HCT116 (cell line): ENCODE data around the gene DPP10. TPM values are rescaled to one million over a fixed set of nuclear protein-coding genes. Genes with fewer than 3 reads are reported as not detected.

Experiments used
- ATAC-seq: fragments of 200-7000 bp; cut with Tn5 transposase; 2 replicates; pipeline ENCODE4 v1.9.1; 2020; ENCODE audit warnings: mild to moderate bottlenecking, moderate library complexity
- BruUV-seq: library from RNA; stranded (reverse); fragments of 400-500 nt; replicated peaks from 2 replicates; lab custom pipeline; 2021; lab: Mats Ljungman, UMichigan
- CTCF ChIA-PET: fragments of 300-600 bp; sonication (Branson Sonifier 250); formaldehyde crosslinking; loops from one replicate; lab custom pipeline; 2021; ENCODE audit warnings: antibody characterized with exemption; lab: Charles Lee
- POLR2A ChIA-PET: fragments of 300-600, 350-600 bp; sonication (Branson Sonifier 250); formaldehyde crosslinking; loops from one replicate; lab custom pipeline; 2021; ENCODE audit warnings: antibody characterized with exemption; lab: Charles Lee
- RAD21 ChIA-PET, 2 experiments: fragments of 300-600 bp; sonication (Branson Sonifier 250); formaldehyde crosslinking; loops; one replicate each; lab custom pipeline; 2023; ENCODE audit warnings: low total read pairs in 2 of 2; ENCODE audit not compliant: uncharacterized antibody in 2 of 2, unreplicated experiment in 2 of 2, low non-redundant PET in 1 of 2; lab: Charles Lee
- DNase-seq: peaks from one replicate; pipeline ENCODE4 v3.0.0-alpha.2; 2010; ENCODE audit warnings: low read depth, low spot score
- H2AFZ ChIP-seq: fragments of 200-600 bp; shearing (Covaris generic), sonication (generic); 2 replicates; pipeline ENCODE4 v1.6.1; 2017; ENCODE audit warnings: low read depth, mixed run types, mixed read lengths, antibody characterized with exemption, low read length; ENCODE audit not compliant: poor library complexity, severe bottlenecking
- H3K27ac ChIP-seq: 2 replicates; pipeline ENCODE4 v1.5.1; 2012; ENCODE audit warnings: low read depth, low read length
- H3K27me3 ChIP-seq: fragments of 200-600 bp; sonication (generic); 2 replicates; pipeline ENCODE4 v1.6.1; 2016; ENCODE audit warnings: mixed run types, low read length, mixed read lengths; ENCODE audit not compliant: insufficient read depth
- H3K36me3 ChIP-seq, 2 experiments: fragments of 200-500 bp in 1 of 2; fragments of 200-600 bp in 1 of 2; sonication (Bioruptor generic) in 1 of 2; sonication (generic) in 1 of 2; 2 replicates each; pipeline versions ENCODE4 v1.5.1 to v1.6.1; 2014 to 2016; ENCODE audit warnings: low read length in 2 of 2, inconsistent platforms in 1 of 2, mixed read lengths in 1 of 2, mixed run types in 1 of 2; ENCODE audit not compliant: insufficient read depth in 2 of 2, control insufficient read depth in 1 of 2
- H3K4me1 ChIP-seq, 2 experiments: fragments of 200-600 bp in 1 of 2; sonication (generic) in 1 of 2; 2 replicates each; pipeline versions ENCODE4 v1.5.1 to v1.6.1; 2012 to 2017; ENCODE audit warnings: low read length in 2 of 2, inconsistent platforms in 1 of 2, mild to moderate bottlenecking in 1 of 2, mixed read lengths in 1 of 2, mixed run types in 1 of 2, moderate library complexity in 1 of 2; ENCODE audit not compliant: insufficient read depth in 2 of 2, control insufficient read depth in 1 of 2
- H3K4me2 ChIP-seq: fragments of 200-600 bp; sonication (generic); 2 replicates; pipeline ENCODE4 v1.6.1; 2017; ENCODE audit warnings: mixed run types, low read length, mixed read lengths
- H3K4me3 ChIP-seq, 2 experiments: fragments of 200-600 bp in 1 of 2; sonication (generic) in 1 of 2; replicated peaks in 1 of 2; 2 replicates each; pipeline ENCODE4 v1.5.1; 2011 to 2016; ENCODE audit warnings: low read length in 2 of 2, control low read depth in 1 of 2, low read depth in 1 of 2, mild to moderate bottlenecking in 1 of 2, mixed read lengths in 1 of 2, mixed run types in 1 of 2
- H3K79me2 ChIP-seq: fragments of 200-600 bp; sonication (generic); 2 replicates; pipeline ENCODE4 v1.6.1; 2017; ENCODE audit warnings: mild to moderate bottlenecking, mixed run types, low read length, moderate library complexity, mixed read lengths; ENCODE audit not compliant: insufficient read depth
- H3K9ac ChIP-seq: fragments of 200-600 bp; sonication (generic); 2 replicates; pipeline ENCODE4 v1.6.1; 2016; ENCODE audit warnings: low read length, mixed read lengths
- H3K9me2 ChIP-seq: fragments of 200-600 bp; sonication (generic), shearing (Covaris generic); 2 replicates; pipeline ENCODE4 v1.6.1; 2017; ENCODE audit warnings: mixed run types, mild to moderate bottlenecking, moderate library complexity; ENCODE audit not compliant: insufficient read depth
- H3K9me3 ChIP-seq, 2 experiments: fragments of 200-500 bp in 1 of 2; fragments of 200-600 bp in 1 of 2; sonication (Bioruptor generic) in 1 of 2; sonication (generic) in 1 of 2; 2 replicates each; pipeline ENCODE4 v1.6.1; 2014 to 2017; ENCODE audit warnings: low read length in 2 of 2, mixed read lengths in 2 of 2, inconsistent platforms in 1 of 2, low read depth in 1 of 2, mild to moderate bottlenecking in 1 of 2, mixed run types in 1 of 2, moderate library complexity in 1 of 2; ENCODE audit not compliant: control insufficient read depth in 1 of 2, insufficient read depth in 1 of 2
- H4K20me1 ChIP-seq: fragments of 200-600 bp; sonication (generic), shearing (Covaris generic); 2 replicates; pipeline ENCODE4 v1.6.1; 2017; ENCODE audit warnings: mixed run types, mild to moderate bottlenecking, moderate library complexity; ENCODE audit not compliant: insufficient read depth
- ATF3 ChIP-seq: IDR thresholded peaks from 2 replicates; pipeline ENCODE4 v1.6.1; 2012
- CBX3 ChIP-seq: IDR thresholded peaks from 2 replicates; pipeline ENCODE4 v1.6.1; 2012; ENCODE audit warnings: low read depth
- ELF1 ChIP-seq: IDR thresholded peaks from 2 replicates; pipeline ENCODE4 v1.6.1; 2012; ENCODE audit warnings: low read depth, borderline replicate concordance
- EZH2 ChIP-seq: fragments of 200-600 bp; sonication (generic); IDR thresholded peaks from 2 replicates; pipeline ENCODE4 v1.6.1; 2017; ENCODE audit warnings: antibody characterized with exemption, mixed run types
- EZH2phosphoT487 ChIP-seq: fragments of 200-600 bp; IDR thresholded peaks from 2 replicates; pipeline ENCODE4 v1.6.1; 2018; ENCODE audit warnings: antibody characterized with exemption, borderline replicate concordance
- FOSL1 ChIP-seq: IDR thresholded peaks from 2 replicates; pipeline ENCODE4 v1.6.1; 2012; ENCODE audit warnings: low read depth
- JUND ChIP-seq: IDR thresholded peaks from 2 replicates; pipeline ENCODE4 v1.6.1; 2012
- POLR2A ChIP-seq: IDR thresholded peaks from 2 replicates; pipeline ENCODE4 v1.7.0; 2011; ENCODE audit warnings: borderline replicate concordance; ENCODE audit not compliant: insufficient read depth, insufficient read length; ENCODE audit errors: extremely low read depth
- RAD21 ChIP-seq: IDR thresholded peaks from 2 replicates; pipeline ENCODE4 v1.6.1; 2012; ENCODE audit warnings: low read depth, mild to moderate bottlenecking
- SIN3A ChIP-seq: IDR thresholded peaks from 2 replicates; pipeline ENCODE4 v1.6.1; 2012; ENCODE audit warnings: low read depth
- SP1 ChIP-seq: IDR thresholded peaks from 2 replicates; pipeline ENCODE4 v1.6.1; 2012; ENCODE audit warnings: low read depth
- SRF ChIP-seq: IDR thresholded peaks from 2 replicates; pipeline ENCODE4 v1.6.1; 2012; ENCODE audit warnings: low read depth
- TCF7L2 ChIP-seq: IDR thresholded peaks from 2 replicates; pipeline ENCODE4 v1.7.0; 2011; ENCODE audit warnings: borderline replicate concordance, inconsistent platforms; ENCODE audit not compliant: insufficient read depth, insufficient read length; ENCODE audit errors: extremely low read depth
- YY1 ChIP-seq: IDR thresholded peaks from 2 replicates; pipeline ENCODE4 v1.6.1; 2011; ENCODE audit warnings: low read length, low read depth, moderate library complexity, mild to moderate bottlenecking; ENCODE audit not compliant: insufficient replicate concordance; ENCODE audit errors: extremely low read depth
- ZNF274 ChIP-seq: fragments of 200-500 bp; sonication (Bioruptor generic); IDR thresholded peaks from 2 replicates; pipeline ENCODE4 v1.6.1; 2014; ENCODE audit warnings: mild to moderate bottlenecking, low read depth, low read length, inconsistent platforms
- intact Hi-C: fragments of 100-400 bp; cut with micrococcal nuclease; formaldehyde crosslinking; loops from 2 replicates; pipeline ENCODE4 v1.10.0; 2022
- total RNA-seq: library from RNA; stranded (reverse); gene quantifications from one replicate; pipeline ENCODE4 v1.2.1, GENCODE V29; 2021; ENCODE audit not compliant: unreplicated experiment
- TF ChIP-seq, protein P1 (sequence below): IDR thresholded peaks from 2 replicates; pipeline ENCODE4 v1.6.1; 2011; ENCODE audit warnings: mild to moderate bottlenecking, low read length, moderate library complexity; ENCODE audit not compliant: insufficient replicate concordance; ENCODE audit errors: extremely low read depth
- TF ChIP-seq, protein P2 (sequence below): IDR thresholded peaks from 2 replicates; pipeline ENCODE4 v1.6.1; 2012
- TF ChIP-seq, protein P3 (sequence below): IDR thresholded peaks from 2 replicates; pipeline ENCODE4 v1.6.1; 2012; ENCODE audit warnings: low read depth

The DPP10 gene
- total RNA-seq, 1 experiment from 2014 or later, result not detected

GRCh38 chr2:114424699-114425098 lies 17.7 kb upstream of the DPP10 start (continued):
- TF ChIP-seq TCF7L2, result no peak
- TF ChIP-seq RAD21, result no peak
- no peak for TF ChIP-seq POLR2A
- TF ChIP-seq, protein P1, sequence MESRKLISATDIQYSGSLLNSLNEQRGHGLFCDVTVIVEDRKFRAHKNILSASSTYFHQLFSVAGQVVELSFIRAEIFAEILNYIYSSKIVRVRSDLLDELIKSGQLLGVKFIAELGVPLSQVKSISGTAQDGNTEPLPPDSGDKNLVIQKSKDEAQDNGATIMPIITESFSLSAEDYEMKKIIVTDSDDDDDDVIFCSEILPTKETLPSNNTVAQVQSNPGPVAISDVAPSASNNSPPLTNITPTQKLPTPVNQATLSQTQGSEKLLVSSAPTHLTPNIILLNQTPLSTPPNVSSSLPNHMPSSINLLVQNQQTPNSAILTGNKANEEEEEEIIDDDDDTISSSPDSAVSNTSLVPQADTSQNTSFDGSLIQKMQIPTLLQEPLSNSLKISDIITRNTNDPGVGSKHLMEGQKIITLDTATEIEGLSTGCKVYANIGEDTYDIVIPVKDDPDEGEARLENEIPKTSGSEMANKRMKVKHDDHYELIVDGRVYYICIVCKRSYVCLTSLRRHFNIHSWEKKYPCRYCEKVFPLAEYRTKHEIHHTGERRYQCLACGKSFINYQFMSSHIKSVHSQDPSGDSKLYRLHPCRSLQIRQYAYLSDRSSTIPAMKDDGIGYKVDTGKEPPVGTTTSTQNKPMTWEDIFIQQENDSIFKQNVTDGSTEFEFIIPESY, result no peak

DNA sequence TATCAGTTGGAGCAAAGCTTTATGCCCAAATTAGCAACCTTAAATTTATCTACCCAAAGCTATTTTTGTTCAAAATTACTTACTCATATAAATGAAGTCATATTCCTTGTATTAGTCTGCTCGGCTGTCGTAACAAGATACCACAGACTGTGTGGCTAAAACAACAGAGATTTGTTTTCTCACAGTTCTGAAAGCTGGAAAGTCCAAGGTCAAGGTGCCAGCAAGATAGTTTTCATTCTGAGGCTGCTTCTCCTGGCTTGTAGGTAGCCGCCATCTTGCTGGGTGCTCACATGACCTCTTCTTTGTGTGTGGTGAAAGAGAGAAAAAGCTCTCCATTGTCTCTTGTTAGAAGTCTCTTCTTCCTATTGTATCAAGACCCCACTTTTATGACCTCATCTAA lies 15.7 kb upstream of the DPP10 start:
- no peaks in the 10 kb centered on the region for H3K27me3 ChIP-seq
- H3K4me1 ChIP-seq, result no peaks in the 10 kb centered on the region
- POLR2A ChIA-PET, result no interaction called here
- no peak overlapping the region for H3K4me2 ChIP-seq
- intact Hi-C loops, result no loop called here
- H3K9me2 ChIP-seq, result no peaks in the 10 kb centered on the region
- BruUV-seq, result no TSS peak
- ATAC-seq, result no peak
- H3K79me2 ChIP-seq, result no peaks in the 10 kb centered on the region
- no peak overlapping the region for H3K4me3 ChIP-seq
- no peak for DNase-seq
- H3K9ac ChIP-seq, result no peak overlapping the region
- H2AFZ ChIP-seq, result no peak overlapping the region
- H3K27ac ChIP-seq, result no peak overlapping the region
- no peaks in the 10 kb centered on the region for H4K20me1 ChIP-seq
- no peaks in the 10 kb centered on the region for H3K36me3 ChIP-seq
- RAD21 ChIA-PET, result no interaction called here
- CTCF ChIA-PET, result no interaction called here
- peaks cover 6 to 11% of the 10 kb centered on the region in 2 experiments; a peak in 3 of 4 replicates for H3K9me3 ChIP-seq
- TF ChIP-seq, protein P2, sequence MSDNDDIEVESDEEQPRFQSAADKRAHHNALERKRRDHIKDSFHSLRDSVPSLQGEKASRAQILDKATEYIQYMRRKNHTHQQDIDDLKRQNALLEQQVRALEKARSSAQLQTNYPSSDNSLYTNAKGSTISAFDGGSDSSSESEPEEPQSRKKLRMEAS, result no peak
- no peak for TF ChIP-seq RAD21
- no peak for TF ChIP-seq JUND
- no peak for TF ChIP-seq SP1
- no peak for TF ChIP-seq ATF3
- TF ChIP-seq FOSL1, result no peak
- TF ChIP-seq ELF1, result no peak
- no peak for TF ChIP-seq CBX3
- TF ChIP-seq EZH2, result no peak
- TF ChIP-seq, protein P3, sequence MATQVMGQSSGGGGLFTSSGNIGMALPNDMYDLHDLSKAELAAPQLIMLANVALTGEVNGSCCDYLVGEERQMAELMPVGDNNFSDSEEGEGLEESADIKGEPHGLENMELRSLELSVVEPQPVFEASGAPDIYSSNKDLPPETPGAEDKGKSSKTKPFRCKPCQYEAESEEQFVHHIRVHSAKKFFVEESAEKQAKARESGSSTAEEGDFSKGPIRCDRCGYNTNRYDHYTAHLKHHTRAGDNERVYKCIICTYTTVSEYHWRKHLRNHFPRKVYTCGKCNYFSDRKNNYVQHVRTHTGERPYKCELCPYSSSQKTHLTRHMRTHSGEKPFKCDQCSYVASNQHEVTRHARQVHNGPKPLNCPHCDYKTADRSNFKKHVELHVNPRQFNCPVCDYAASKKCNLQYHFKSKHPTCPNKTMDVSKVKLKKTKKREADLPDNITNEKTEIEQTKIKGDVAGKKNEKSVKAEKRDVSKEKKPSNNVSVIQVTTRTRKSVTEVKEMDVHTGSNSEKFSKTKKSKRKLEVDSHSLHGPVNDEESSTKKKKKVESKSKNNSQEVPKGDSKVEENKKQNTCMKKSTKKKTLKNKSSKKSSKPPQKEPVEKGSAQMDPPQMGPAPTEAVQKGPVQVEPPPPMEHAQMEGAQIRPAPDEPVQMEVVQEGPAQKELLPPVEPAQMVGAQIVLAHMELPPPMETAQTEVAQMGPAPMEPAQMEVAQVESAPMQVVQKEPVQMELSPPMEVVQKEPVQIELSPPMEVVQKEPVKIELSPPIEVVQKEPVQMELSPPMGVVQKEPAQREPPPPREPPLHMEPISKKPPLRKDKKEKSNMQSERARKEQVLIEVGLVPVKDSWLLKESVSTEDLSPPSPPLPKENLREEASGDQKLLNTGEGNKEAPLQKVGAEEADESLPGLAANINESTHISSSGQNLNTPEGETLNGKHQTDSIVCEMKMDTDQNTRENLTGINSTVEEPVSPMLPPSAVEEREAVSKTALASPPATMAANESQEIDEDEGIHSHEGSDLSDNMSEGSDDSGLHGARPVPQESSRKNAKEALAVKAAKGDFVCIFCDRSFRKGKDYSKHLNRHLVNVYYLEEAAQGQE, result no peak
- no peak for TF ChIP-seq YY1
- no peak for TF ChIP-seq SRF
- TF ChIP-seq SIN3A, result no peak
- TF ChIP-seq EZH2phosphoT487, result no peak
- no peak for TF ChIP-seq ZNF274
- TF ChIP-seq, protein P1, result no peak
